ENCODE data around the gene ASIC4.

DNA sequence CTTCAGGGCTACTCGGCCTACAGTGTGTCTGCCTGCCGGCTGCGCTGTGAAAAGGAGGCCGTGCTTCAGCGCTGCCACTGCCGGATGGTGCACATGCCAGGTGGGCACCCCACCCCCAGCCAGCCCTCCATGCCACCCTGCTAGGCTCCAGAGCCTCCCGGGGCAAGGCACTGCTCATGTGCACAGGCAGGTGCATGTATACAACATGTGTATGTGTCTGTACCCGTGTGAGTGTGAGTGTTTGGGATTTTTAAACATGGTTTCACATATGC, 18.0 kb downstream of the ASIC4 start:
- TF ChIP-seq EGR1 (IDR thresholded peaks at IDR 0.05; ENCODE audit: low read depth) = no peak
- TF ChIP-seq, protein P1, sequence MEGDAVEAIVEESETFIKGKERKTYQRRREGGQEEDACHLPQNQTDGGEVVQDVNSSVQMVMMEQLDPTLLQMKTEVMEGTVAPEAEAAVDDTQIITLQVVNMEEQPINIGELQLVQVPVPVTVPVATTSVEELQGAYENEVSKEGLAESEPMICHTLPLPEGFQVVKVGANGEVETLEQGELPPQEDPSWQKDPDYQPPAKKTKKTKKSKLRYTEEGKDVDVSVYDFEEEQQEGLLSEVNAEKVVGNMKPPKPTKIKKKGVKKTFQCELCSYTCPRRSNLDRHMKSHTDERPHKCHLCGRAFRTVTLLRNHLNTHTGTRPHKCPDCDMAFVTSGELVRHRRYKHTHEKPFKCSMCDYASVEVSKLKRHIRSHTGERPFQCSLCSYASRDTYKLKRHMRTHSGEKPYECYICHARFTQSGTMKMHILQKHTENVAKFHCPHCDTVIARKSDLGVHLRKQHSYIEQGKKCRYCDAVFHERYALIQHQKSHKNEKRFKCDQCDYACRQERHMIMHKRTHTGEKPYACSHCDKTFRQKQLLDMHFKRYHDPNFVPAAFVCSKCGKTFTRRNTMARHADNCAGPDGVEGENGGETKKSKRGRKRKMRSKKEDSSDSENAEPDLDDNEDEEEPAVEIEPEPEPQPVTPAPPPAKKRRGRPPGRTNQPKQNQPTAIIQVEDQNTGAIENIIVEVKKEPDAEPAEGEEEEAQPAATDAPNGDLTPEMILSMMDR (IDR thresholded peaks at IDR 0.05 in 2 of 3, conservative IDR thresholded peaks at IDR 0.05 in 1 of 3; ENCODE audit: borderline replicate concordance in 1 of 3, insufficient read depth in 1 of 3, low read depth in 2 of 3, low read length in 2 of 3) = no peak
